Peyer's patch (tissue), 4 donors: ENCODE data around the gene PRRG4. TPM values are rescaled to one million over a fixed set of nuclear protein-coding genes. Genes with fewer than 3 reads are reported as not detected.

Experiments used
- DNase-seq, 3 donors: peaks; one replicate each; pipeline ENCODE4 v3.0.0-alpha.2; 2017 to 2019
- H3K27ac ChIP-seq, 4 donors: fragments of 200-600 bp; sonication (generic); one replicate each; pipeline ENCODE4 v1.5.1; 2016 to 2019
- H3K27me3 ChIP-seq, 2 donors: fragments of 200-600 bp; sonication (generic); one replicate each; pipeline ENCODE4 v1.5.1; 2019
- H3K36me3 ChIP-seq, 3 donors: fragments of 200-600 bp; sonication (generic); one replicate each; pipeline ENCODE4 v1.5.1; 2016 to 2019
- H3K4me1 ChIP-seq, 4 donors: fragments of 200-600 bp; sonication (generic); one replicate each; pipeline ENCODE4 v1.5.1; 2016 to 2019
- H3K4me3 ChIP-seq, 4 donors: fragments of 200-600 bp; sonication (generic); 1 replicate in 3 of 4; 2 replicates in 1 of 4; pipeline ENCODE4 v1.5.1; 2016 to 2019; ENCODE audit warnings: mild to moderate bottlenecking in 1 of 4
- H3K9me3 ChIP-seq, 4 donors: fragments of 200-600 bp; sonication (generic); one replicate each; pipeline ENCODE4 v1.5.1; 2016 to 2019; ENCODE audit warnings: mild to moderate bottlenecking in 1 of 4
- POLR2A ChIP-seq, 2 donors: fragments of 450-650 bp; IDR thresholded peaks; one replicate each; pipeline ENCODE4 v1.5.1; 2017; ENCODE audit warnings: antibody characterized with exemption in 2 of 2, mild to moderate bottlenecking in 2 of 2, moderate library complexity in 2 of 2
- total RNA-seq, 4 donors: library from RNA; depleted of rRNA; stranded (reverse); fragments of >200 nt; gene quantifications; one replicate each; pipeline ENCODE4 v1.1.0, GENCODE V29; 2016
- TF ChIP-seq, protein P1 (sequence below), 6 experiments: fragments of 450-650 bp in 4 of 6; fragments of 200-600 bp in 2 of 6; sonication (generic) in 1 of 6; IDR thresholded peaks; one replicate each; pipeline ENCODE4 v1.5.1; 2017 to 2019; ENCODE audit warnings: antibody characterized with exemption in 6 of 6, mild to moderate bottlenecking in 3 of 6, moderate library complexity in 1 of 6

Gene PRRG4
- total RNA-seq, 4 donors from 2014 or later, result 3.3 to 16.1 (median 9.8) TPM

DNA sequence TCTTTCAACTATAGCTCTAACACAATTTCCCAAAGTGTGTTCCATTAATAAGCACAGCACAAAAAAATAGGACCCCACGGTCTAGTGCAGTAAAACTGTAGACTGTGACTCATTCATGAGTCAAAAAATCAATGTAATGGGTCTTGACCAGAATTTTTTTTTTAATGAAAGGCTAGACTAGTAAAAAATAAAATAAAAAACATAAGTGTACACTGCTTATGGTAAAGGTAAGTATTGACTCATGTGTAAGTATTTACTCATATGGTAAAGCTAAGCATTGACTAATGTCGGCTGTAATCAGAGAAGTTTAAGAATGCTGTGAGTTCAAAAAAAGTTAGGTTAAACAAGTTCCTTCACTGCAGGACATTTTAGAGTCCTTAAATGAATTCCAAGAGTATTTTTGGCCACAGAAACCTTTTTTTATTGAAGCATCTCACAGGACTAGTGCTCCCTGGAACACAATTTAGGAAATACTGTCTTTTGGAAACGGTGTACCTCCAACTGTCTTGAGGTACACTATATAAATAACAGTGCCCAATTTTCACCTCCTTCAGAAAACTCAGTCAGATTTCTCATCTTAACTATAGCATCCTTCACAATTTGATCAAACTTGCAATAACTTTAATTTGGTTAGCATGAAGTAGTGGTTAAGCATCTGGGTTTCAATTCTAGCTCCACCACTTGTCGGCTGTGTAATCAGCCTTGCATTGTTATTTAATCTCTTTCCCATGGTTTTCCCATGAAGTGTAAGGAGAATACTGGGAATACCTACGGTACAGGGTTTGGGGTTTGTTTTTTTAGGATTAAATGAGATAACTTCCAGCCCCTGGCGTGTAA lies 37.4 kb upstream of the PRRG4 start:
- no peak for DNase-seq
- no peaks in the 10 kb centered on the region for H3K27me3 ChIP-seq
- TF ChIP-seq, protein P1, sequence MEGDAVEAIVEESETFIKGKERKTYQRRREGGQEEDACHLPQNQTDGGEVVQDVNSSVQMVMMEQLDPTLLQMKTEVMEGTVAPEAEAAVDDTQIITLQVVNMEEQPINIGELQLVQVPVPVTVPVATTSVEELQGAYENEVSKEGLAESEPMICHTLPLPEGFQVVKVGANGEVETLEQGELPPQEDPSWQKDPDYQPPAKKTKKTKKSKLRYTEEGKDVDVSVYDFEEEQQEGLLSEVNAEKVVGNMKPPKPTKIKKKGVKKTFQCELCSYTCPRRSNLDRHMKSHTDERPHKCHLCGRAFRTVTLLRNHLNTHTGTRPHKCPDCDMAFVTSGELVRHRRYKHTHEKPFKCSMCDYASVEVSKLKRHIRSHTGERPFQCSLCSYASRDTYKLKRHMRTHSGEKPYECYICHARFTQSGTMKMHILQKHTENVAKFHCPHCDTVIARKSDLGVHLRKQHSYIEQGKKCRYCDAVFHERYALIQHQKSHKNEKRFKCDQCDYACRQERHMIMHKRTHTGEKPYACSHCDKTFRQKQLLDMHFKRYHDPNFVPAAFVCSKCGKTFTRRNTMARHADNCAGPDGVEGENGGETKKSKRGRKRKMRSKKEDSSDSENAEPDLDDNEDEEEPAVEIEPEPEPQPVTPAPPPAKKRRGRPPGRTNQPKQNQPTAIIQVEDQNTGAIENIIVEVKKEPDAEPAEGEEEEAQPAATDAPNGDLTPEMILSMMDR (IDR thresholded peaks at IDR 0.05), result no peak
- TF ChIP-seq POLR2A (IDR thresholded peaks at IDR 0.05), result no peak
- peak overlapping the region in 1 of 4 donors; percentile 8 for H3K4me3 ChIP-seq
- H3K4me1 ChIP-seq, result no peaks in the 10 kb centered on the region
- H3K9me3 ChIP-seq, result no peaks in the 10 kb centered on the region
- H3K27ac ChIP-seq, result no peak overlapping the region
- no peaks in the 10 kb centered on the region for H3K36me3 ChIP-seq

DNA sequence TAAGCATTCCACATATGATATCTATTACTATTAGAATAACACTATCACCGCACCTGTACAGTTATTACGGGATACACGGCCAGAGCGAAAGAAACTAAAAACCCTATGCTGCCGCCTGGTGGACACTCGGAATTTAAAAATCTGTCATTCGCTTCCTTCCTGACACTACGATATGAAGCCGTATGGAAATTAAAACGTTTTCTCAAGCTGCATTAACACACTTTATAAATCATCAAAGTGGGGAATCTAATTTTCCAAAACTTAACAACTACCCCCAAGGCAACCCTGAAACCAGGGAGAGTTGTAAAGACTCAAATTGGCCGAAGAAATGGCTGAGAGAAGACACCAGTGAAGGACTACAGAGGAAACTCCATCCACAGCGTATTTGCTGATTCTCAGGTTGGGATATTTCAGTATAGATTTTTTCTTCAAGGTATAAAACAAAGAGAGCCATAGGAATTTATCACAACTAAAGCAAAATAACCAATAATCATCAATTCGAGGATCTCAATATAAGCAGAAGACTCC lies 36.7 kb upstream of the PRRG4 start:
- Histone ChIP-seq H3K9me3 (no peaks in the 10 kb centered on the region), H3K36me3 (no peaks in the 10 kb centered on the region), H3K27ac (no peak overlapping the region), H3K4me3 (peak overlapping the region in 1 of 4 donors; percentile 8), H3K4me1 (no peaks in the 10 kb centered on the region), H3K27me3 (no peaks in the 10 kb centered on the region)
- peak; percentile 22 to 85 (median 59) for DNase-seq
- TF ChIP-seq POLR2A (IDR thresholded peaks at IDR 0.05), result no peak
- TF ChIP-seq, protein P1 (IDR thresholded peaks at IDR 0.05), result peak in 5 of 6 experiments; percentile 2 to 73 (median 69)

DNA sequence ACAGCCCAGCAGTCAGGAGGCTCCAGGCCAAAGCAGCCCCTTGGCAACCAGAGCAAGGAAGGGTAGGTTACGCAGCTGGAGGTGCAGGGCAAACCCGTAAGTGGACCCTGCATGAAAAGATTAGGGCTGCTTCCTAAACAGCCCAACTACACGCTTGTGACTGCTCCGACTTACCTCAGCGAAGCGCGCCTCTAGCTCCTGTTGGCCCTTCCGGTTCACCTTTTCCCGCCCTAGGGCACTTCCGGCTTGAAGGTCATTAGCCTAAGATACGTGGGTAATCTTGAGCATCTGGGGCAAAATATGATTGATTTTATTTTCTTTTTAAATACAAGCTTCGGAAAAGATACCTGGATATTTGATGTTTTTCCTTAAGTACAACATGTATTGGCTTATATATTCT lies 35.3 kb upstream of the PRRG4 start, which contains the start of gene CCDC73:
Gene CCDC73, minus strand, starts transcription at position 224 of the 400 bp plus-strand sequence. CDS start 34,419 bp downstream, outside the sequence.
- no peak for TF ChIP-seq POLR2A (IDR thresholded peaks at IDR 0.05)
- TF ChIP-seq, protein P1 (IDR thresholded peaks at IDR 0.05), result no peak
- Histone ChIP-seq H3K27ac (no peak within 1 kb of the TSS), H3K9me3 (no peaks in the 10 kb centered on the region), H3K27me3 (no peaks in the 10 kb centered on the region), H3K36me3 (no peaks in the 10 kb centered on the region), H3K4me1 (no peaks in the 10 kb centered on the region), H3K4me3 (no peak within 1 kb of the TSS)
- no peak for DNase-seq

DNA sequence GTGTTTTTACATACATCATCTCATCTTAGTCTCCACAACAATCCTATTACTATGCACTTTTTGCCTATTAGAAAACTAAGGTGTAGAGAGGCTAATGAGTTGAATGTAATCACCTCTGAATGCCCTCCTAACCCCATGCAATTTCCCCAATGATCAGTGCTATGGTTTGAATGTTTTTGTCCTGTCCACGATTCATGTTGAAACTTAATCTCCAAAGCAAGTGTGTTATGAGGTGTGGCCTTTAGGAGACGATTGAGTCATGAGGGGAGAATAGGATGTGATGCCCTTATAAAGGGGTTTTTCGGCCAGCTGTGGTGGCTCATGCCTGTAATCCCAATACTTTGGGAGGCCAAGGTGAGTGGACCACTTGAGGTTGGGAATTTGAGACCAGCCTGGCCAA lies 33.3 kb upstream of the PRRG4 start:
- H3K27ac ChIP-seq, result no peak overlapping the region
- DNase-seq, result no peak
- H3K9me3 ChIP-seq, result no peaks in the 10 kb centered on the region
- no peaks in the 10 kb centered on the region for H3K27me3 ChIP-seq
- no peaks in the 10 kb centered on the region for H3K4me1 ChIP-seq
- no peaks in the 10 kb centered on the region for H3K36me3 ChIP-seq
- TF ChIP-seq, protein P1 (IDR thresholded peaks at IDR 0.05), result no peak
- no peak overlapping the region for H3K4me3 ChIP-seq

DNA sequence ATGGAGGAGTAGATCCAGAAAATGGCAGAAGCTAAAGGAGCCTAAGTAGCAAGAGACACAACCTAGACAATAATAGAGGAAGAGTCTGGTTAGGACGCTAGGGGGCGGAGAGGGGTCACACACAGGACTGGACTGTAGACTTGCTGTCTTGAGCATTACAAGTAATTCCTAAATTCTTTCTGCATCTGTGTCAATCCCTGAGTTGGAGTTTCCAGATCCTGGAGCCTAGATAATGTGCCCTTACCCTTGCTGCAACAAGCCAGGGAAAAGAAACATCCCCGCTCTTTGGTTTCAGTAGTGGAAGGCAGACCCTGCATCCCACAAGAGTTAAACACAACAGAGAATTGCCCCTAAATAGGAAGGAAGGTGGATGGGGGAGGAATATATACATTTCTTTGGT lies 20.4 kb upstream of the PRRG4 start:
- Histone ChIP-seq H3K9me3 (no peaks in the 10 kb centered on the region), H3K27ac (no peak overlapping the region), H3K36me3 (no peaks in the 10 kb centered on the region), H3K4me3 (no peak overlapping the region), H3K27me3 (no peaks in the 10 kb centered on the region), H3K4me1 (no peaks in the 10 kb centered on the region)
- TF ChIP-seq, protein P1 (IDR thresholded peaks at IDR 0.05), result peak in 5 of 6 experiments; percentile 18 to 73 (median 65)
- TF ChIP-seq POLR2A (IDR thresholded peaks at IDR 0.05), result no peak
- peak; percentile 37 to 80 (median 55) for DNase-seq
